ENCODE results near the gene RAI1. TPM values are rescaled to one million over a fixed set of nuclear protein-coding genes. Genes with fewer than 3 reads are reported as not detected.

The RAI1 gene
- total RNA-seq, 1 donor from 2014 or later: 39.1 TPM

- Histone ChIP-seq H4K20me1 (ENCODE audit: insufficient read depth, low read length) (peaks cover 85% of the 10 kb centered on the region), H3K9me3 (ENCODE audit: insufficient read depth, low read depth, low read length) (no peaks in the 10 kb centered on the region), H3K4me3 (ENCODE audit: insufficient read depth, low read depth, low read length) (no peak overlapping the region), H3K4me1 (ENCODE audit: insufficient read depth, low read length) (peaks cover 35% of the 10 kb centered on the region), H3K36me3 (ENCODE audit: insufficient read depth, low read length) (no peaks in the 10 kb centered on the region), H2AFZ (ENCODE audit: low read depth, low read length) (no peak overlapping the region), H3K4me2 (ENCODE audit: low read length) (no peak overlapping the region), H3K79me2 (ENCODE audit: insufficient read depth, low read length) (peaks cover 51% of the 10 kb centered on the region), H3K27me3 (ENCODE audit: insufficient read depth, low read length) (no peaks in the 10 kb centered on the region), H3K9ac (ENCODE audit: low read length) (no peak overlapping the region), H3K27ac (ENCODE audit: low read depth, low read length) (no peak overlapping the region)
- Mint-ChIP-seq H3K4me3 (ENCODE audit: unreplicated experiment) (peak overlapping the region; percentile 74), H3K36me3 (ENCODE audit: low read depth, unreplicated experiment) (no peaks in the 10 kb centered on the region), H3K4me1 (ENCODE audit: low read depth, unreplicated experiment) (peaks cover 33% of the 10 kb centered on the region), H3K9me3 (ENCODE audit: unreplicated experiment) (no peaks in the 10 kb centered on the region), H3K27ac (ENCODE audit: unreplicated experiment) (peak overlapping the region; percentile 59), H3K27me3 (ENCODE audit: low read depth, unreplicated experiment) (no peaks in the 10 kb centered on the region)
- DNase-seq (ENCODE audit: low read depth): no peak
- TF ChIP-seq CTCF (IDR thresholded peaks at IDR 0.05; ENCODE audit: insufficient read depth, low read depth, low read length) (no peak), EZH2 (IDR thresholded peaks at IDR 0.05; ENCODE audit: insufficient read depth, low read length) (no peak)
- no peak for FAIRE-seq
Observed at GRCh38 chr17:17785407-17785806, 104.1 kb downstream of the RAI1 start.

- H3K9me3 ChIP-seq (ENCODE audit: insufficient read depth, low read depth, low read length): no peaks in the 10 kb centered on the region
- Mint-ChIP-seq H3K27me3 (ENCODE audit: low read depth, unreplicated experiment) (no peaks in the 10 kb centered on the region), H3K4me1 (ENCODE audit: low read depth, unreplicated experiment) (peaks cover 25% of the 10 kb centered on the region), H3K9me3 (ENCODE audit: unreplicated experiment) (no peaks in the 10 kb centered on the region), H3K27ac (ENCODE audit: unreplicated experiment) (no peak overlapping the region), H3K4me3 (ENCODE audit: unreplicated experiment) (no peak overlapping the region), H3K36me3 (ENCODE audit: low read depth, unreplicated experiment) (no peaks in the 10 kb centered on the region)
- FAIRE-seq (no peak), DNase-seq (ENCODE audit: low read depth) (no peak)
- no peak overlapping the region for H3K27ac ChIP-seq (ENCODE audit: low read depth, low read length)
- H2AFZ ChIP-seq (ENCODE audit: low read depth, low read length): no peak overlapping the region
- no peaks in the 10 kb centered on the region for H3K27me3 ChIP-seq (ENCODE audit: insufficient read depth, low read length)
- no peak overlapping the region for H3K4me2 ChIP-seq (ENCODE audit: low read length)
- peaks cover 21% of the 10 kb centered on the region for H3K4me1 ChIP-seq (ENCODE audit: insufficient read depth, low read length)
- peaks cover 88% of the 10 kb centered on the region for H4K20me1 ChIP-seq (ENCODE audit: insufficient read depth, low read length)
- TF ChIP-seq CTCF (IDR thresholded peaks at IDR 0.05; ENCODE audit: insufficient read depth, low read depth, low read length): no peak
- TF ChIP-seq EZH2 (IDR thresholded peaks at IDR 0.05; ENCODE audit: insufficient read depth, low read length): no peak
- H3K36me3 ChIP-seq (ENCODE audit: insufficient read depth, low read length): no peaks in the 10 kb centered on the region
- H3K4me3 ChIP-seq (ENCODE audit: insufficient read depth, low read depth, low read length): no peak overlapping the region
- H3K9ac ChIP-seq (ENCODE audit: low read length): no peak overlapping the region
- peaks cover 64% of the 10 kb centered on the region for H3K79me2 ChIP-seq (ENCODE audit: insufficient read depth, low read length)
Observed at GRCh38 chr17:17786998-17787397, 105.7 kb downstream of the RAI1 start.

- no peaks in the 10 kb centered on the region for H3K9me3 Mint-ChIP-seq (ENCODE audit: unreplicated experiment)
- no peak for TF ChIP-seq EZH2 (IDR thresholded peaks at IDR 0.05; ENCODE audit: insufficient read depth, low read length)
- no peak for TF ChIP-seq CTCF (IDR thresholded peaks at IDR 0.05; ENCODE audit: insufficient read depth, low read depth, low read length)
- no peaks in the 10 kb centered on the region for H3K9me3 ChIP-seq (ENCODE audit: insufficient read depth, low read depth, low read length)
- H3K4me2 ChIP-seq (ENCODE audit: low read length): no peak overlapping the region
- no peaks in the 10 kb centered on the region for H3K27me3 Mint-ChIP-seq (ENCODE audit: low read depth, unreplicated experiment)
- no peak overlapping the region for H3K9ac ChIP-seq (ENCODE audit: low read length)
- H3K4me3 ChIP-seq (ENCODE audit: insufficient read depth, low read depth, low read length): no peak overlapping the region
- H3K4me1 ChIP-seq (ENCODE audit: insufficient read depth, low read length): peaks cover 27% of the 10 kb centered on the region
- H2AFZ ChIP-seq (ENCODE audit: low read depth, low read length): no peak overlapping the region
- peaks cover 67% of the 10 kb centered on the region for H3K79me2 ChIP-seq (ENCODE audit: insufficient read depth, low read length)
- H3K4me1 Mint-ChIP-seq (ENCODE audit: low read depth, unreplicated experiment): peaks cover 27% of the 10 kb centered on the region
- H3K36me3 ChIP-seq (ENCODE audit: insufficient read depth, low read length): no peaks in the 10 kb centered on the region
- H3K27ac Mint-ChIP-seq (ENCODE audit: unreplicated experiment): no peak overlapping the region
- H3K27me3 ChIP-seq (ENCODE audit: insufficient read depth, low read length): no peaks in the 10 kb centered on the region
- FAIRE-seq (no peak), DNase-seq (ENCODE audit: low read depth) (no peak)
- H3K27ac ChIP-seq (ENCODE audit: low read depth, low read length): no peak overlapping the region
- no peak overlapping the region for H3K4me3 Mint-ChIP-seq (ENCODE audit: unreplicated experiment)
- no peaks in the 10 kb centered on the region for H3K36me3 Mint-ChIP-seq (ENCODE audit: low read depth, unreplicated experiment)
- peaks cover 92% of the 10 kb centered on the region for H4K20me1 ChIP-seq (ENCODE audit: insufficient read depth, low read length)
Observed at GRCh38 chr17:17787568-17787967, 106.3 kb downstream of the RAI1 start.
